NCI-H510A treated with DMSO at 0.1 percent for 48 hours (cell line): ENCODE measurements around the gene ITGAV.

Experiments used
- DNase-seq: peaks from one replicate; lab custom pipeline; 2025; lab: John Stamatoyannopoulos, UW

ITGAV gene

GRCh38 chr2:186670831-186671230, 81.0 kb downstream of the ITGAV start:
- DNase-seq = no peak

- no peak for DNase-seq
Observed at GRCh38 chr2:186675380-186675779, 85.5 kb downstream of the ITGAV start.

- DNase-seq = no peak
Observed at GRCh38 chr2:186683341-186683740, 93.5 kb downstream of the ITGAV start.

GRCh38 chr2:186687807-186688211, 98.0 kb downstream of the ITGAV start:
- DNase-seq = no peak

- DNase-seq = no peak
Observed at GRCh38 chr2:186688813-186689212, 99.0 kb downstream of the ITGAV start.

- DNase-seq = no peak
Observed at GRCh38 chr2:186690786-186691185, 100.9 kb downstream of the ITGAV start.

GRCh38 chr2:186691231-186691630, 101.4 kb downstream of the ITGAV start:
- no peak for DNase-seq

- no peak for DNase-seq
Observed at GRCh38 chr2:186691900-186692299, 102.0 kb downstream of the ITGAV start.

GRCh38 chr2:186693446-186693832, 103.6 kb downstream of the ITGAV start:
- no peak for DNase-seq

GRCh38 chr2:186695081-186695756, 105.4 kb downstream of the ITGAV start:
- peak; percentile 30 for DNase-seq

- DNase-seq = no peak
Observed at GRCh38 chr2:186696290-186696689, 106.4 kb downstream of the ITGAV start.

- DNase-seq = no peak
Observed at GRCh38 chr2:186696804-186697203, 106.9 kb downstream of the ITGAV start.

GRCh38 chr2:186697536-186697935, 107.7 kb downstream of the ITGAV start:
- DNase-seq = no peak

- no peak for DNase-seq
Observed at GRCh38 chr2:186699742-186700141, 109.9 kb downstream of the ITGAV start.

- DNase-seq = no peak
Observed at GRCh38 chr2:186702006-186702405, 112.2 kb downstream of the ITGAV start.

GRCh38 chr2:186702501-186702900, 112.6 kb downstream of the ITGAV start:
- no peak for DNase-seq

- DNase-seq = no peak
Observed at GRCh38 chr2:186704897-186705296, 115.0 kb downstream of the ITGAV start.

- DNase-seq = no peak
Observed at GRCh38 chr2:186709529-186710450, 119.9 kb downstream of the ITGAV start.

- no peak for DNase-seq
Observed at GRCh38 chr2:186713691-186714090, 123.8 kb downstream of the ITGAV start.

GRCh38 chr2:186714611-186715010, 124.8 kb downstream of the ITGAV start:
- peak; percentile 2 for DNase-seq

GRCh38 chr2:186716004-186716403, 126.1 kb downstream of the ITGAV start:
- no peak for DNase-seq

- DNase-seq = no peak
Observed at GRCh38 chr2:186716899-186717298, 127.0 kb downstream of the ITGAV start.

- DNase-seq = peak; percentile 20
Observed at GRCh38 chr2:186717320-186718007, 127.6 kb downstream of the ITGAV start.
